ENCODE data around the gene PDRG1. TPM values are rescaled to one million over a fixed set of nuclear protein-coding genes. Genes with fewer than 3 reads are reported as not detected.

PDRG1 gene
- total RNA-seq, 2 donors from 2014 or later, result 11.4 to 30.3 TPM

- Histone ChIP-seq H3K27me3 (replicated peaks; ENCODE audit: insufficient read depth) (no peaks in the 10 kb centered on the region), H3K27ac (no peak overlapping the region), H3K4me1 (replicated peaks) (no peaks in the 10 kb centered on the region), H3K36me3 (no peaks in the 10 kb centered on the region), H3K9me3 (no peaks in the 10 kb centered on the region), H3K4me3 (no peak overlapping the region)
- TF ChIP-seq POLR2AphosphoS5 (IDR thresholded peaks at IDR 0.05), result no peak
- TF ChIP-seq CTCF (IDR thresholded peaks at IDR 0.05), result no peak
- no peak for TF ChIP-seq POLR2A (IDR thresholded peaks at IDR 0.05)
- DNase-seq (ENCODE audit: low spot score), result no peak
- WGBS, result 19% methylated on average over 10 of the region's 10 CpGs
- intact Hi-C loops (cut with DNase I), result no loop called here
Measured at GRCh38 chr20:31974951-31975487, 23.2 kb upstream of the PDRG1 start.

- Histone ChIP-seq H3K27me3 (replicated peaks; ENCODE audit: insufficient read depth) (no peaks in the 10 kb centered on the region), H3K27ac (no peak overlapping the region), H3K9me3 (no peaks in the 10 kb centered on the region), H3K4me3 (no peak overlapping the region), H3K4me1 (replicated peaks) (no peaks in the 10 kb centered on the region), H3K36me3 (no peaks in the 10 kb centered on the region)
- WGBS, result 89% methylated on average over 2 of the region's 2 CpGs
- no peak for TF ChIP-seq CTCF (IDR thresholded peaks at IDR 0.05)
- no peak for TF ChIP-seq POLR2AphosphoS5 (IDR thresholded peaks at IDR 0.05)
- no peak for TF ChIP-seq POLR2A (IDR thresholded peaks at IDR 0.05)
- DNase-seq (ENCODE audit: low spot score), result no peak
- intact Hi-C loops (cut with DNase I), result no loop called here
Measured at GRCh38 chr20:31974296-31974695, 22.4 kb upstream of the PDRG1 start.

- Histone ChIP-seq H3K9me3 (no peaks in the 10 kb centered on the region), H3K27ac (no peak overlapping the region), H3K27me3 (replicated peaks; ENCODE audit: insufficient read depth) (peaks cover under 1% of the 10 kb centered on the region), H3K4me3 (no peak overlapping the region), H3K36me3 (no peaks in the 10 kb centered on the region), H3K4me1 (replicated peaks) (no peaks in the 10 kb centered on the region)
- intact Hi-C loops (cut with DNase I), result no loop called here
- no peak for TF ChIP-seq CTCF (IDR thresholded peaks at IDR 0.05)
- TF ChIP-seq POLR2A (IDR thresholded peaks at IDR 0.05), result no peak
- no peak for TF ChIP-seq POLR2AphosphoS5 (IDR thresholded peaks at IDR 0.05)
- WGBS, result 25% methylated on average over 4 of the region's 4 CpGs
- no peak for DNase-seq (ENCODE audit: low spot score)
Measured at GRCh38 chr20:31972471-31973021, 20.7 kb upstream of the PDRG1 start.

GRCh38 chr20:31969991-31970390 lies 18.1 kb upstream of the PDRG1 start:
- 71% methylated on average over 5 of the region's 5 CpGs for WGBS
- Histone ChIP-seq H3K27me3 (replicated peaks; ENCODE audit: insufficient read depth) (peaks cover 7% of the 10 kb centered on the region), H3K9me3 (no peaks in the 10 kb centered on the region), H3K27ac (no peak overlapping the region), H3K4me1 (replicated peaks) (no peaks in the 10 kb centered on the region), H3K4me3 (no peak overlapping the region), H3K36me3 (no peaks in the 10 kb centered on the region)
- no peak for TF ChIP-seq POLR2A (IDR thresholded peaks at IDR 0.05)
- no peak for TF ChIP-seq CTCF (IDR thresholded peaks at IDR 0.05)
- TF ChIP-seq POLR2AphosphoS5 (IDR thresholded peaks at IDR 0.05), result no peak
- no peak for DNase-seq (ENCODE audit: low spot score)
- intact Hi-C loops (cut with DNase I), result no loop called here

All from prostate gland (tissue), 2 donors.